Hepatocyte (in vitro differentiated cells): ENCODE data around the gene FNBP1L.

Experiments used
- CTCF ChIP-seq: fragments of 200-600 bp; sonication (generic); IDR thresholded peaks from 2 replicates; pipeline ENCODE4 v1.5.1; 2016; ENCODE audit warnings: antibody characterized with exemption, mild to moderate bottlenecking; ENCODE audit not compliant: poor library complexity
- EZH2 ChIP-seq: fragments of 200-600 bp; sonication (generic); IDR thresholded peaks from 2 replicates; pipeline ENCODE4 v1.6.1; 2016; ENCODE audit warnings: antibody characterized with exemption, mild to moderate bottlenecking, borderline replicate concordance

- TF ChIP-seq CTCF (no peak), EZH2 (no peak)
Measured at GRCh38 chr1:93408203-93408602, 39.7 kb upstream of the FNBP1L start.
